SU-DHL-6 (cell line): ENCODE measurements around the gene RAB11B.

Source experiments
- H2AFZ ChIP-seq: fragments of 200-600 bp; sonication (generic); 2 replicates; pipeline ENCODE4 v1.6.1; 2014; ENCODE audit warnings: low read depth, mild to moderate bottlenecking, moderate library complexity, mixed read lengths, antibody characterized with exemption, low read length; ENCODE audit not compliant: severe bottlenecking
- H3F3A ChIP-seq: fragments of 200-600 bp; shearing (Covaris generic); 2 replicates; pipeline ENCODE4 v1.6.0; 2016; ENCODE audit warnings: antibody characterized with exemption, mild to moderate bottlenecking; ENCODE audit not compliant: insufficient read depth
- H3K27ac ChIP-seq: fragments of 200-600 bp; sonication (generic); 2 replicates; pipeline ENCODE4 v1.5.1; 2016; ENCODE audit warnings: low read depth, mild to moderate bottlenecking, low read length, moderate library complexity, mixed read lengths
- H3K27me3 ChIP-seq: fragments of 200-600 bp; sonication (generic), shearing (Covaris generic); 2 replicates; pipeline ENCODE4 v1.6.0; 2014; ENCODE audit warnings: mild to moderate bottlenecking, low read length
- H3K36me3 ChIP-seq: fragments of 200-600 bp; sonication (generic); 2 replicates; pipeline ENCODE4 v1.6.1; 2014; ENCODE audit warnings: mild to moderate bottlenecking, low read length, mixed read lengths
- H3K4me2 ChIP-seq: fragments of 300-600, 200-600 bp; shearing (Covaris generic), sonication (generic); 2 replicates; pipeline ENCODE4 v1.6.0; 2014; ENCODE audit warnings: low read length, low read depth, mild to moderate bottlenecking; ENCODE audit not compliant: poor library complexity, severe bottlenecking
- H3K4me3 ChIP-seq: fragments of 200-600 bp; sonication (generic); 2 replicates; pipeline ENCODE4 v1.5.1; 2014; ENCODE audit warnings: antibody characterized with exemption, low read length, mild to moderate bottlenecking, mixed read lengths; ENCODE audit not compliant: insufficient read depth, poor library complexity, severe bottlenecking
- H3K79me2 ChIP-seq: fragments of 200-600 bp; sonication (generic); 2 replicates; pipeline ENCODE4 v1.6.1; 2014; ENCODE audit warnings: mild to moderate bottlenecking, low read length, moderate library complexity; ENCODE audit not compliant: insufficient read depth
- H3K9ac ChIP-seq: fragments of 200-600 bp; sonication (generic); 2 replicates; pipeline ENCODE4 v1.7.0; 2014; ENCODE audit warnings: mild to moderate bottlenecking, low read length
- H3K9me2 ChIP-seq: fragments of 200-600 bp; sonication (generic); replicated peaks from 2 replicates; pipeline ENCODE4 v1.6.1; 2014; ENCODE audit warnings: low read length; ENCODE audit not compliant: insufficient read depth
- H3K9me3 ChIP-seq: fragments of 200-600 bp; sonication (generic); 2 replicates; pipeline ENCODE4 v1.6.1; 2014; ENCODE audit warnings: low read length, mixed read lengths; ENCODE audit not compliant: insufficient read depth
- H4K20me1 ChIP-seq: fragments of 200-600 bp; sonication (generic); 2 replicates; pipeline ENCODE4 v1.6.1; 2014; ENCODE audit warnings: low read depth, mild to moderate bottlenecking, antibody characterized with exemption, low read length, moderate library complexity, mixed read lengths
- CTCF ChIP-seq: fragments of 200-600 bp; sonication (generic); IDR thresholded peaks from one replicate; pipeline ENCODE4 v1.5.1; 2017; ENCODE audit warnings: antibody characterized with exemption, mild to moderate bottlenecking, low read length, moderate library complexity; ENCODE audit not compliant: insufficient read depth, poor library complexity, severe bottlenecking
- EZH2phosphoT487 ChIP-seq: fragments of 200-600 bp; sonication (generic), shearing (Covaris generic); conservative IDR thresholded peaks from 2 replicates; pipeline ENCODE4 v1.6.1; 2018; ENCODE audit warnings: mild to moderate bottlenecking, antibody characterized with exemption, low read length, moderate library complexity, mixed read lengths

Gene RAB11B

GRCh38 chr19:8355631-8356402 lies 34.3 kb upstream of the RAB11B start:
- Histone ChIP-seq H3K9me3 (no peaks in the 10 kb centered on the region), H4K20me1 (no peaks in the 10 kb centered on the region), H3K36me3 (no peaks in the 10 kb centered on the region), H3K79me2 (no peaks in the 10 kb centered on the region), H2AFZ (no peak overlapping the region), H3F3A (no peaks in the 10 kb centered on the region), H3K4me2 (no peak overlapping the region), H3K9ac (no peak overlapping the region), H3K27me3 (no peaks in the 10 kb centered on the region), H3K9me2 (no peaks in the 10 kb centered on the region), H3K4me3 (no peak overlapping the region), H3K27ac (no peak overlapping the region)
- no peak for TF ChIP-seq CTCF
- no peak for TF ChIP-seq EZH2phosphoT487

GRCh38 chr19:8357007-8357521 lies 33.1 kb upstream of the RAB11B start:
- H3K79me2 ChIP-seq, result no peaks in the 10 kb centered on the region
- H3K36me3 ChIP-seq, result no peaks in the 10 kb centered on the region
- no peak overlapping the region for H3K4me2 ChIP-seq
- no peaks in the 10 kb centered on the region for H3K9me2 ChIP-seq
- H3K27me3 ChIP-seq, result no peaks in the 10 kb centered on the region
- no peak overlapping the region for H3K4me3 ChIP-seq
- H3K9me3 ChIP-seq, result no peaks in the 10 kb centered on the region
- no peak overlapping the region for H3K9ac ChIP-seq
- no peak overlapping the region for H3K27ac ChIP-seq
- no peaks in the 10 kb centered on the region for H4K20me1 ChIP-seq
- no peak overlapping the region for H2AFZ ChIP-seq
- no peaks in the 10 kb centered on the region for H3F3A ChIP-seq
- TF ChIP-seq EZH2phosphoT487 (no peak), CTCF (no peak)

- no peak for TF ChIP-seq CTCF
- no peak for TF ChIP-seq EZH2phosphoT487
- Histone ChIP-seq H4K20me1 (no peaks in the 10 kb centered on the region), H3K4me2 (no peak overlapping the region)
Observed at GRCh38 chr19:8358948-8359347, 31.2 kb upstream of the RAB11B start.

More at GRCh38 chr19:8358948-8359347, 31.2 kb upstream of the RAB11B start:
- Histone ChIP-seq H3K4me3 (no peak overlapping the region), H2AFZ (no peak overlapping the region), H3K27me3 (no peaks in the 10 kb centered on the region), H3K9ac (no peak overlapping the region), H3K9me3 (no peaks in the 10 kb centered on the region), H3F3A (no peaks in the 10 kb centered on the region), H3K9me2 (no peaks in the 10 kb centered on the region), H3K79me2 (no peaks in the 10 kb centered on the region), H3K27ac (no peak overlapping the region), H3K36me3 (no peaks in the 10 kb centered on the region)
